Stimulated activated CD4-positive, alpha-beta T cell treated with anti-CD3 and anti-CD28 coated beads, Interleukin-2, amount 100 ng/mL, for 24 hours (primary cell): ENCODE measurements around the gene EYS.

Source experiments
- DNase-seq, 2 donors: peaks; one replicate each; pipeline ENCODE4 v3.0.0-alpha.2; 2020

Gene EYS

DNA sequence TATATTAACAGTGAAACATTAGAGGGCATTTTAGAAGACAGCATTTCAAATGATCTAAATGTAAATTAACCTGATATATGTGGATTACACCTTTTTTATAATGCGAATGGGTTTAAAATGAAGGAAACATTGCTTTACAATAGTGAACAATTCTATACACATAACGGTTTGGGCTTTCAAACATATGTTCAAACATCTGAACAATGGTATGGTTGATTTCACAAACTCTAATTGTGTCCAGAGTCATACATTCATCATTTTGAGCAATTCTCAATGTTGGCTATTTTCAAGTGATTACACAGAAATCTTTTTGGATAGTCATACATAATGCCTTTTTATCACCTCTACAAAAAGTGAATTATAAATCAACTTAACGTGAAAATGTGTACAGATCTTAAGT lies 1493.3 kb downstream of the EYS start:
- no peak for DNase-seq

DNA sequence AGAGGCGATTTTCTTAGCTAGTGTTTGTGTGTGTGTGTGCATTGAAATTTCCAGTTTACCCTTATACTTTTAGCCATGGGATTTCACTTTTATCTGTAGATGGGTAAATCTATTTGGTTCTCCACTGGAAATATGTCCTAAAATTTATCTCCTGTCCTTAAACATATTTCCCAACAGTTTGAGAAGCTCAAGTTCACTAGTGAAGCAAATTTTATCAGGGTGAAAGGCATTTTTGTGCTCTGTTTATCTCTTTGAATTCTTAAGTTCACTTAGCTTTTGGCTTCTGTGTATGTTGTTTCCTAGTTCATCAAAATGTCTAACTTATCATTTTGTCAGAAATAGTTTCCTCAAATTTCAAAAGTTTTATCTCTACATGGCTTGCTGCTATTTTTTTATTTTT lies 1509.8 kb downstream of the EYS start:
- no peak for DNase-seq

DNA sequence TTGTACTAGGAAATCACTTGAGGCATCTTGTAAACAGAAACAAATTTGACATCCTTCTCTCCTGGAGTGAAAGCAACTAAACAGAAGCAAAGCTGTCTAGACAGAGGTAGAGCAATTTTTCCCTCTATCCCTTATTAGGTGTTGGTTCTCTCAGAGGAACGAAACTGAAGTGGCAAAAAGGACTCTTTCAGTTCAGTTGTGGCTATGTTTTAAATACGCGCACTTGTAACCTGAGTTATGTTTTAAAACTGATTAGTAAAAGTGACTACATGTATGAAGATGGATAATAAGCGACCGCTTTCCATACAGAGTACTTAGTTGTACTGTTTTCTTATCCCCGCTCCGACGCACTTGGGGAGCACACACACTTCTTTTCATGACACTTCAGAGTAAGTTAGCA lies 1520.4 kb downstream of the EYS start:
- no peak for DNase-seq

DNA sequence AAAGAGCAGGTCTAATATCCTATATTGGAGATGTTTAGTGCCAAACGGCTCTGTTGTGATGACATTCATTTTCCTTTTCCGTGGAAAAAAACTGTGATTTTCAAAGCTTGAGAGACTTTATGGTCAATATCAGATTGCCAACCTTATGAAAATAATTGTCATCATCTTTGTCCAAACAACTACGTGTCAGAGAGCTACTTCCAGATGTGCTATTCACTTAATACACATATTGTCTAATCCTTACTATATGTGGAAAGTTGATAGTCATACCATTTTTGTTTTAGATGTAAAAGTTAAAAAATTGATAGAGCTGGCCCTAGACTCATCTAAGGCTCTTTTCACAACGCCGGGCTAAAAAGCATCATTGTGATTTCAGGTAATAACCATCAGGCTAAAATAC lies 1521.4 kb downstream of the EYS start:
- no peak for DNase-seq

- DNase-seq: no peak
Observed at GRCh38 chr6:64175296-64175695, 1531.7 kb downstream of the EYS start.

DNA sequence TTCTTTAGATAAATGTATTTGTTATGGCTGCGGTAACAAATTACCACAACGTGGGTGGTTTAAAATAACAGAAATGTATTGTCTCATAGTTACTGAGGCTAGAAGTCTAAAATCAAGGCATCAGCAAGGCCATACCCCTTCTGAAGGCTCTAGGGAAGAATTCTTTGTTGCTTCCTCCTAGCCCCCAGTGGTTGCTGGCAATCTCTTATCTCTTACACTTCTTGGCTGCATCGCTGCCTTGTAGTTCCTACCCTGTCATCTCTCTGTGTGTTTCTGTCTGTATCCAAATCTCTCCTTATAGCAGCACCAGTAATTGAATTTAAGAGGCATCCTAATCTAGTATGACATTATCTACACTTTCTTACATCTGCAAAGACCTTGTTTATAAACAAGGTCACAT lies 1536.7 kb downstream of the EYS start:
- no peak for DNase-seq

DNA sequence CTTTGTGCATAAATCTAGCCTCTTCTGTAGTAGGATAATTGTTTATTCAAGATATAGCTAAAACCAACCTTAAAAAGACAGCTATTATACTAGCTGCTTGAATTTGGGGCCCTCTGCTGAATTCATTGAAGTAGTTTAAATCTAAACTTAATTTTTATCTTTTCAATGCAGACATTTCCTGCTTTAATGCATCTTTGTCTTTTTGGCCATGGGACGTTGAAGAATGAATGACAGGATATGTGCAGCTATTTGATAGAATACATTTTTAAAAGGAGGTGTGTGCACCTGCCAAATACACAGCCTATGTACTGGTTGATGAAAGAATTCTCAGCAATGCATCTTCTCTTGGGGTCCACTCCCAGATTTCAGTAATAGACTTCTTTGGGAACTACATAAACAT lies 1546.5 kb downstream of the EYS start:
- DNase-seq: no peak

- no peak for DNase-seq
Observed at GRCh38 chr6:64155063-64155462, 1552.0 kb downstream of the EYS start.

DNA sequence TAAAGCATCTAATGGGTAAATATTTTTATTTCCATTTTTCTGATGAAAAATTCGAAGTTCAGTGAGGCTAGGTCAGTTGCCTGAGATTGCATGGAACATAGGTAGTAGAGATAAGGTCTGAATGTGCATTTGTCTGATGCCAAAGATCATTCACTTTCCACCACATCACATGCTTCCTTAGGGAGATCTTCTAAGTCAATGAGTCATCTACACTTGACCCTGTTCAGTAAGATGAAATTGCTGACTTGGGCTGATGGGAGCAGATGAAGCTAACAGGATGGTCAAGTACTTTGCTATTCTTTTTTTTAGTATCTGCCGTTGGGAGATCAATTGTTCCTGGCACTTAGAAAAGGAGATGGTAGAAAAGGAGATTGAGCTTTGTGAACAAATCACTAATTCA lies 1560.2 kb downstream of the EYS start:
- DNase-seq: no peak

- no peak for DNase-seq
Observed at GRCh38 chr6:64146094-64146493, 1560.9 kb downstream of the EYS start.

DNA sequence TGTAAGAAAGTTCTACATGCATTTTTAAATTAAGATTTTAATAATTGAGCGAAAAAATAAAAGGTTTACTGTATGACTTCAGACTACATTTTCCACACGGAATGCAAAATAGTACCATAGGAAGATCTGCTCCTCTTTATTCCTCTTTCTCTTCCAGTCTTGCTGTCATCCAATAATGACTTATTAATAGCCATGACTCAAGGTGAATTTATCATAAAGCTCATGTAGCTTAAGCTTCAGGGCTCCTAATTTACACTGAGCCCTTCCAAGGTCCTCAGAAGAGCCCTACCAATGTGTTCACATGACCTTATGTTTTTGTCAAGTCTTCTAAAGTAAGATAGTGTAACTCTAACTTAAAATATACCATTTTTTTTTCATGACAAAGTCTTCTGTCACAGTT lies 1561.4 kb downstream of the EYS start:
- no peak for DNase-seq

DNA sequence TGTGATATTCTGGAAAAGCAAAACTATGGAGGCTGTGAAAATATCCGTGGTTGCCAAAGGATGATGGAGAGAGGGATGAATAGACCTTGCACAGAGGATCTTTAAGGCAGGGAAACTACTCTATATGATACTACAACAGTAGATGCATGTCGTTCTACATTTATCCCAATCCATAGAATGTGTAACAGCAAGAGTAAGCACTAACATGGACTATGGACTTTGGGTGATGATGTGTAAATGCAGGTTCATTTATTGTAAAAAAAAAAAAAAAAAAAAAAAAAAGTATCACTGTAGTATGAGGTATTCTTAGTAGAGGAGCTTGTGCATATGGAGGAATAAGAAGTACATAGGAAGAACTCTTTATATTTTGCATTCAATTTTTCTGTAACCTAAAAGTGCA lies 1563.9 kb downstream of the EYS start:
- DNase-seq: no peak

GRCh38 chr6:64141680-64142079 lies 1565.3 kb downstream of the EYS start:
- no peak for DNase-seq

DNA sequence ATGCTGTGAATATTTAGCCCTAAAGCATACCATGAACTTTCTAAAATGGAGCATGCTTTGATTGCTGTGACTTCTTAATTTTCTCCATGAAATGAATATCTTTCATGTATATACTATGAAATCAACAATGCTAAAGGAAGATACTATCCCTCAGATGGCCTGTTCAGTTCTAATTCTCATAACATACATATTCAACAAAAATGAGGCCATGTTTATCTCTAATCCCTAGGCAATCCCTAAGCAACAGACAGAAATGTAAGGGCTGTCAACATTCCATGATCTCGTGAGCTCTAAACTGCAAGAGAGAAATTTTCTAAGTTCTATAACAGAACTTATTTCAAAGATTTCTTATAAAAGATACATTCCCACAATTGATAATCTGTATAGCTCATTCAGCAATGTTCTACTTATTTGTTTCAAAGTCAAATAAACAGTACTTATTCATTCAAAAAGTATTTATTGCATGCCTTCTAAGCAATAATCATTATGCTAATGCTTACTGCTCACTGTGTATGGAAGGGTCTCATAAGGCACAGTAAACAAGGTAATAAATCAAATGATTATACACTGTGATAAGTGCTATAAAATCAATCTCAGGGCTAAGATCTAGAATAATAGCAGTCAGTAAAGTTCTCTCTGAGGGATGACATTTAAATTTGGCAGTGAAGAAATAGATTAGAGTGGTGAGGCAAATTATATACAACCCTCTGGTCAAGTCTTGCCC lies 1578.6 kb downstream of the EYS start:
- DNase-seq: no peak

DNA sequence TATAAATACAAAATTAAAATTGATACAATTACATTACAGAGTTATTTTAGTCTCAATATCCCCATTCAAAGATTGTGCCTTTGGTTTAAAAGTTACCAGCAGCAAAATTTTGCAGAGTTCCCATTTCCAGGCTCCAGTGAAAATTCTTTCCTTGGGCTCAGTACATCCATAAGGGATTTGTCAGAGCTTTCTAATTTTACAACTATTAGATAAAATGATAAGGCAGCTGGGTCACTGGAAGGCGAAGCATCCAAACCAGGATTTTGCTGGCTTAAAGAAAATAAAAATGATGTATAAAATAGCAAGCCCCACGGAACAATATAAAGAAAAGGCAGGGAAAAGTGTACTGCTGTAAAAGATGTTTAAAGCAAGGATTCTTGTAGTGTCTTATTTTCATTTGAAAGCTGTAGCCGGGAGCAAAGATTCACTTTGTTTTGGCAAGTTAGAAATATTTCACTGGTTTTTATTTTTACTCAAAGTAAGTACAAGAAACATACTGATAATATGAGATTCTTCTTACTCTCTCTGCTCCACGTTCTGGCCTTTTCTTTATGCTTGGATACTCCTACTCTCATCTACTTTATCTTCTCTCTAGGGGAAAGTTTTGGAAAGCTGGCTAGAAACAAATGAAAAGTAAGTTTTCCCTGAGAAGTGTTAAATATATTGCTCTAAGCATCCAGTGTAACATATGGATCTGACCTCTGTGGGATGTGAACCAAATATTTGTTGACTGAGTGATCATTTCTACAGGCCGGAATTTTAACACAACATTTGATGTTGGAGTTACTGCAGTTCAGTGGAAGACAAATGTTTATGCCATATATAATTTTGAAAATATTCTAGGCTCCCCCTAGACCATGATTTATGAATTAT lies 1583.0 kb downstream of the EYS start:
- DNase-seq: no peak

DNA sequence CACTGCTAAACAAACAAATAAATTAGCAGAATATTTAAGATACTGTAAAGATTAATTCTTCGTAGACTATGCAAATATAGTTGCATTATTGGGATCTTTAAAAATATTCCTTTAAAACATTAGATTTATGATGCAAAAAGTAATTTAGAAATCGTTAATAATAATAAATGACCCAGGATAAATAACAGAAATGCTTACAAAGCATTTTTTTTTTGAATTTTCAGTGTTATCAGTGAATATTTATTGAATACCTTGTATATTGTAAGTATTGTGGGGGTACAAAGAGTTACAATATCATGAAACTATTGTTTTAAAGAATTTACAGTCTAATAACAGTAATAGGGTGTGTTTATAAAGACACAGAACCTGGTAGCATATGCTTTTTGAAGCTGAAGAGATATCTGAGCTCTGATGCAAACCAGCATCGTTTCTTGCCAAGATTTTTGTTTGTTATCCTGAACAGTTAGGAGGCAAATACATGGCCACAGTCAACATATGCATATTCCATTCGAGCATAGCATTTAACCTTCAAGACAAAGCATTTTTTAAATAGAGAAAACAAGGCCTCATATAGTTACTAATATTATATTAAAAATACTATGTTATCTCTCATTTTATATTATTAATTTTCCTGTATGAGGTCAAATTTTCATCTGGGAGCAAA lies 1584.2 kb downstream of the EYS start:
- DNase-seq: no peak

- no peak for DNase-seq
Observed at GRCh38 chr6:64121011-64121565, 1585.9 kb downstream of the EYS start.

DNA sequence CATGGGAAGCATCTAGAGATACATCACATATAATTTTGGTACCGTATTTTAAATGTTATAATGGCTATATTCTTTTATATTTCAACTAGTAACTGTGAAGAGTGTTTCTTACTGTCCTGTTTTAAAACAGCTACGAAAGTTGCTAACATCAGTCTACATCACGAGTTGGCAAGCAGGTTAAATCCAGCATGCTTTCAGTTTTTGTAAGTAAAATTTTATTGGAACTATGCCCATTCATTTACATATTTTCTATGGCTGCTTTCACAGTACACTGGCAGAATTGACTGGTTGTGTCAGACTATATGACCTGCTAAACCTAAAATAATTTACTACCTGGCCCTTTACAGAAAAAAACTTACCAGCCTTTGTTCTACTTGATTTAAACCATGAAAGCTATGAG lies 1593.3 kb downstream of the EYS start:
- no peak for DNase-seq

- DNase-seq: no peak
Observed at GRCh38 chr6:64104051-64104450, 1603.0 kb downstream of the EYS start.

GRCh38 chr6:64103480-64103879 lies 1603.5 kb downstream of the EYS start:
- no peak for DNase-seq

DNA sequence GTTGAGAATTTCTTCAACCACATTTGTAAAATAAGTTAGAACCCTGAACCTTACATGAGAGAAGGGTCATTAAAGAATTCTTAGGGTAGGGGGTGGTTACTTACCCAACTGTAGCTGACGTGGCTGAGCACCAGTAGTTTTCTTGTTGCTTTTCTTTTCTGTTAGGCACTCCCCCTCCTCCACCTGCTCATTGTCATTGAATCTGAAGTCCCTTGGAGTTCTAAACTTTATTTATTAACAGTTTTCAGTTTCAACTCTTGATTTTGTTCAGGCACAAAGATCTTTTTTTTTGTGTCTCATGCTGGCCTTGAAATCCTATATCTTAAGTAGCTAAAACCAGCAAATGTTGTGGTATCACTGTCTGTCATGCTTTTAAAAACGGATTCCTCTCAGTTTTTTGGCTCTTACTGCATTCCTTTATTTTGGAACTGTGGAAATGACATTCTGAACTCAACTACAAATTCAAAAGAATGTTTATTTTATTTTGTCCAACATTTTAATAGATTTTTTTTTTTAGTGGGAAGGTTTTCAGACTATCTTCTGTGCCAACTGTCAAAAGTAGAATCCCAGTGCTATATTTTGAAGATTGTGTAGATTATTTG lies 1606.2 kb downstream of the EYS start:
- DNase-seq: no peak

DNA sequence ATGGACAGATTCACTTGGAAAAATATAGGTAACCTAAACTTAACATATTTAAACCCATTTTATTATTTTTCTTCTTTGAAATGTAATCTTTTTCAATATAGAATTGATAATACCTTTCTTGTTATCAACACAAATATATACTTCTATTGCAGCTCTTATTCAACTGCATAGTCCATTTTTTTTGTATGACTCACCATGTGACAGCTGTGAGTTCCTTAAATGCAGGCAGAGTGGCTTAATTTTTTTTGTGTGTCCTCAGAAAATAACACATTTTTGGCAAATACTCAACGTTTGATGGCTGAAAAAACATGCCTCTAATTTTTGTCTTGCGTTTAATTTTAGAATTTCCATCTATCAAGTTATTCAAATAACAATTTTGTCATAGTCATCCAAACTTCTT lies 1616.7 kb downstream of the EYS start:
- DNase-seq: no peak

- DNase-seq: no peak
Observed at GRCh38 chr6:64085126-64085525, 1621.9 kb downstream of the EYS start.
